ENCODE results near the gene IST1.

Gene IST1

DNA sequence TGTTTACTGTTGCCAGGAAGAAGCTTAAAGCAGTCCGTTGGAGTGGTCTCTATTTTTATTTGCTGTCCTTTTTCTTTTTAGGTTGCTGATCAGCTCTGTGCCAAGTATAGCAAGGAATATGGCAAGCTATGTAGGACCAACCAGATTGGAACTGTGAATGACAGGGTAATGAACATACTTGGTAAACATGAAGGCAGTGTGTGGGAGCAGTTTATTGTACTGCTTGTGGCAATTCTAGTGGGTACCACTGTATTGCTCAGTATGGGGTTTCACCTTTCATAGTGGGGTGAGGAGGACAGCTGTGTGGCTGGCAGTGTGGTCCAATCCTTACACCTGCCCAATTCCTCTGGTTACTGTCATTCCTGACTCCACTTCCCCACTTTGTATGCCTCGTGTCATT is 25.3 kb downstream of the IST1 start:
- DNase-seq, result no peak

DNA sequence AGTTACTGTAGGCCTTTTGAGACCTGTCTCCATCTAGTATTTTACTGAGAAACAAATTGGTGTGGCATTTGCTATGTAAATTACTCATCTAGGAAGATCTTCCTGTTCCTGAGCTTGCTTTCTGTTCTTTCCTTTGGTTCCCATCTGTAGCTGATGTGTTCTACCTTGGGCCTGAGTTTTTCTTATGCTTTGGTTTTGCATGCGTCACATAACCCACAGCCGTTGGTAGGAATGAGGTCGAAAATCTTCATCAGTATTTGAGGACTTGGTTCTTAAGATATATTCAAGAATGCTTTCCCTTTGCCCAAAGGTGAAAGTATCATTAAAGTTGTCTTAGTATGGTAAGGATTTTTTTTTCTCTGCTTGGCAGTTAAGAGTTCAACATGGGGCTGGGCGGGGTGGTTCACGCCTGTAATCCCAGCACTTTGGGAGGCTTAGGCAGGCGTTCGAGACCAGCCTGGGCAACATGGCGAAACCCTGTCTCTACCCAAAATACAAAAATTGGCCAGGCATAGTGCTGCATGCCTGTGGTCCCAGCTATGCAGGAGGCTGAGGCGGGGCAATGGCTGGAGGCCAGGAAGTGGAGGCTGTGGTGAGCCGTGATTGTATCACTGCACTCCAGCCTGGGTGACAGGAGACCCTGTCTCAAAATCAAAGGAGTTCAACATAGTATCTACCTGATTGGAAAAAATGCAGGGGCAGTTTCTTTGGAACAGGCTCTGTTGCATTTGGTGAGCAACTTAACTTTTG is 28.8 kb downstream of the IST1 start:
- DNase-seq, result no peak

DNA sequence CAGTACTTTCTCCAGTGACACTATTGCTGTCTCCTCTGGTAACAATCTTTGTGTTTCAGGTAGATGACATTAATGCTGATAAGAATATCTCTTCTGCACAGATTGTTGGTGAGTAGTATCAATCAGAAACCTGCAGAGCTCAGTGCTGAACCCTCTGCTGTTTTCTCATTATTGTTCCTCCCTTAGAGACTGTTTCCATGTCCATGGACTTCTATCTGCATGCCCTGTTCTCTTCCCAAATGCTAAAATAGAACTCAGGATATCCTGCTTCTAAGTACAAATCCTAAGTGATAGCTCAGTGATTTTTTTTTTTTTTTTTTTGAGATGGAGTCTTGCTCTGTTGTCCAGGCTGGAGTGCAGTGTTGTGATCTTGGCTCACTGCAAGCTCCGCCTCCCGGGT is 29.4 kb downstream of the IST1 start:
- no peak for DNase-seq

DNA sequence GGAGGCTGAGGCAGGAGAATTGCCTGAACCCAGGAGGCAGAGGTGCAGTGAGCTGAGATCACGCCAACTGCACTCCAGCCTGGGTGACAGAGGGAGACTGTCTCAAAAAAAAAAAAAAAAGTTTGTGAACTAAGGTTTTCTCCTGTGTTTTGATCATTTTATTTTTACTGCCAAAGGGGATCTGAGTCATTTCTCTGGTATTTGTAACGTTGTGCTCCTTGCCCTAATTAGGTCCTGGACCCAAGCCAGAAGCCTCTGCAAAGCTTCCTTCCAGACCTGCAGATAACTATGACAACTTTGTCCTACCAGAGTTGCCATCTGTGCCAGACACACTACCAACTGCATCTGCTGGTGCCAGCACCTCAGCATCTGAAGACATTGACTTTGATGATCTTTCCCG is 32.1 kb downstream of the IST1 start:
- no peak for DNase-seq

DNA sequence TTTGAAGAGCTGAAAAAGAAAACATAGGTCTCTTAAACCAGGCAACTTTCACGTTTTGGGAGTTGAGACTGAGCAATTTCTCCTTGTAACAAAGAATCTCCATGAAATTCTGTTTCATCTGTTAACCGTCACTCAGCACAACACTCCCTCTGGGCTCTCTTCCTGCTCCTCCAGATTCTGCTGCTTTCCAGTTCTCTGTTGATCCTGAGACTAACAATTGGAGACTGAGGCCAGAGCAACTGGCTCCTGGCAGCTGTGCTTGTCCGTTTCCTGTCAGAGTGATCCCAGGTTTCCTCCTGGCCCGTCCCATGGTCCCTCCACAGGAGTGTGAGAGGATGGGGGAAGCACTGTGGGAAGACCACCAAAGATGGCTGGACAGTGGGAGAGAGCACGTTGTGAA is 32.5 kb downstream of the IST1 start:
- DNase-seq, result no peak

DNA sequence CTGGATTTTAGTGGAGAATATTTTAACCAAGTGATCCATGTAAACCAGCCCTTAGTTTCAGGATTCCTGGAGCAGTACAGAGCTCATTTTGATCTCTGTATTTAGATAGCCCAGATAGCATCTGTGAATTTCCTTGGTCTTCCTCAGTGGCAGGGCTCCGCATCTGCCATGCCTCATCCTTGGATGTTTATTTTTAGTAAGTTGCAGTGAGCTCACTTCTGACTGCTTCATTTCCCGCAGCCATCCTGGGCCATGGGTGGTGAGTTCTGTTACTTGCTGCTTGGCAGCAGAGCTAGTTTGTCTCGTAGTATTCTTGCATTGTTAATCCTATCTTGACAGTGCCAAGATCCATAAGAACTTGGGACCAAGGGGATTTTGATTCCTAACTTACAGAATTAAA is 33.7 kb downstream of the IST1 start:
- DNase-seq, result no peak

DNA sequence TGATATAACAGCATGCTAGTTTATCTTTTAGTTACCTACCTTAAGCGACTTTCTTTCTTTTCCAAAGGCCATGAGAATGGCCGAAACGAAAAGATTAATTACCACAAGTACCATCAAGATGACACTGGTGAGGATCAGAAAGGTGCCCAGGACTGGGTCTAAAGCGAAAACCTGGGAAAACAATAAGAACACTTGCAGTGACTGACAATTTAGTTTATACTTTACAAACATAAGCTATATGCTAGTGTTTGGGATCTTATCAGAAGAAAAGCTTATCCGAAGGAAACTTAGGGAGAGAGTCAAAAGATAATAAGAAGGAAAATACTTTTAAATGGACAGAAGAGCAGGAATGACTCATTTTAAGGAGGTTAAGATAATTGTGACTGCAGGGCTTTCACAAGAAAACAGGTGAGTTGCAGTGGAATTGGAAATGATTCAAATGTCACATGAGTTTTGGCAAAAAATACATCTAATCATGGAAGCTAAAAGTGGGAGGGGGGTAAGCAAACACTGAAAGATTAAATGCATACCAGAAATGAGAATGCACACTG is 34.8 kb downstream of the IST1 start:
- DNase-seq, result no peak

DNA sequence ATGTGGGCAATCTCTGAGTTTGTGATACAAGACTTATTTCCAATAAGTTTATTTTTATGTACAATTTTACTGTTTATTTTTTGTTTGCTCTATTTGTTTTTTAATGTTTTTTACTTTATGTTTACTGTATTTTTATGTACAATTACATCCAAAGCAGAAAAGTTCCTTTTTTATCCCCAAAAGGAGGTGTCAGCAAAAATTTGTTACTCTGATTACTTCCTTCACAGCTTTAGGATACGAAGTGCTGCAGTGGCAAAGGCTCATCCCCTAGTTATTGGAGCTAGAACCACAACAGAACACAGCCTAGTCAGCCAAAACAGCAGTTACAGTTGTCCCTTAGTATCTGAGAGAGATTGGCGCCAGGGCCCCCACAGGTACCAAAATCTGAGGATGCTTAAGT is 35.7 kb downstream of the IST1 start:
- no peak for DNase-seq

DNA sequence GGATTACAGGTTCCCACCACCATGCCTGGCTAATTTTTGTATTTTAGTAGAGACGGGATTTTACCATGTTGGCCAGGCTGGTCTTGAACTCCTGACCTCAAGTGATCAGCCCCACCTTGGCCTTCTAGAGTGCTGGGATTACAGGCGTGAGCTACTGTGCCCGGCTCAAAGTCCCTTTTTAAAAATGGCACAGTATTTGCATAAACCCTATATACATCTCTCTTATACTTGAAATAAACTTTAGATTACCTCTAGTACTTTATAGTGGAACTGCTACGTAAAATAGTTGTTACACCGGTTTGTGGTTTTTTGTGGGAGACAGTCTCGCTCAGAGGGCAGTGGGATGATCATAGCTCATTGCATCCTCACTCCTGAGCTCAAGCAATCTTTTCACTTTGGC is 36.3 kb downstream of the IST1 start:
- no peak for DNase-seq

DNA sequence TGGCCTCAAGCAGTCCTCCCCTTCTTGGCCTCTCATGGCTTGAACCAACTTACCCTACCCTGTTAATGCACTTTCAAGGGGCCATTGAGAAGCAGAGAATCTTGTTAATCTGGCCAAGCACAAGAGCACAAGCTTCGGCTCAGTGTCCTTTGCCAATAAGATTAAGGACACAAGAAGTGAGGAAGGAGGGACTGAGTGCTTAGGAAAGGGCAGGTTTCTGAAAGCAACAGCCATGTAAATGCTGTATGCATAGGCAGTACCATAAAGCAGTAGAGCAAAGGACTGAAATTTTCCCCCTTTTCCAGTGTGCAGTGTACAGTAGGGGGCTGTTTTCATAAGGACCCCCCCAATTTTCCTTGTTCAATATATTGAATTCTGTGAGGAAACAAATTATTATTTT is 37.7 kb downstream of the IST1 start:
- no peak for DNase-seq

DNA sequence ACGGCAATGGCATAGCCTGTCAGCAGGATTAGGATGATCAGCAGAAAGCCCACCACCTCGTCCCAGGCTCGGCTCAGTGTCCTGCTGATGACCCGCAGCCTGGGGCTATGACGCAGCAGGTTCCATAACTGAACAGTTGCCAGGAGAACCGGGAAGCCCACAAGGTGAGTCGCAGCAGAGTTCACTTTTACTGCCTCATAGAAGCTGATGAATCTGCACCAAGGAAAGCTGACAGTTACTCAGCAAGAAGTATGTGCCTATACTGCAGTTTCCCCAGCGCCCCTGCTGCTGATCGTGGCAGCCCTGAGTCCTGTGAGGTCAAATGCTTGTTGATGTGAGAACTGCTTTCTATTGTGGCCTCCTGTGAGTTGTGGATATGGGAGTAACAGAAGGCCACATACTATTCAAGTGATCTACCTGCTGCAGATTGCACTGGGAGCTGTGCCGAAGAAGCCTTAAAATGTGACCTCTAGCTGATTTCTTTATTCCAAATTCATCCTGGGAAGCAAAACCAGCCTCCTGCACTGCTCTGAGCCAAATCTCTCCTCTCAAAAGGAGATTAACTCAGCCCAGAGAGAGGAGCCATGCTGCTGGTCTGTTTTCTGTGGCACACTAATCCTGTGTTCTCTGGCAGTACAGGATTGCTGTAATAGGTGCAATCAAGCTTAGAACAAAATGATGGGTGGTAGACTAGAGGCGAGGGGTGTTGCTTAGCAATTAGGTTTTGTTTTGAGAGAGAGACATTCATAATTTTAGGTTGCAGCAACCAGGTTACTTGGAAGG is 38.8 kb downstream of the IST1 start:
- no peak for DNase-seq

DNA sequence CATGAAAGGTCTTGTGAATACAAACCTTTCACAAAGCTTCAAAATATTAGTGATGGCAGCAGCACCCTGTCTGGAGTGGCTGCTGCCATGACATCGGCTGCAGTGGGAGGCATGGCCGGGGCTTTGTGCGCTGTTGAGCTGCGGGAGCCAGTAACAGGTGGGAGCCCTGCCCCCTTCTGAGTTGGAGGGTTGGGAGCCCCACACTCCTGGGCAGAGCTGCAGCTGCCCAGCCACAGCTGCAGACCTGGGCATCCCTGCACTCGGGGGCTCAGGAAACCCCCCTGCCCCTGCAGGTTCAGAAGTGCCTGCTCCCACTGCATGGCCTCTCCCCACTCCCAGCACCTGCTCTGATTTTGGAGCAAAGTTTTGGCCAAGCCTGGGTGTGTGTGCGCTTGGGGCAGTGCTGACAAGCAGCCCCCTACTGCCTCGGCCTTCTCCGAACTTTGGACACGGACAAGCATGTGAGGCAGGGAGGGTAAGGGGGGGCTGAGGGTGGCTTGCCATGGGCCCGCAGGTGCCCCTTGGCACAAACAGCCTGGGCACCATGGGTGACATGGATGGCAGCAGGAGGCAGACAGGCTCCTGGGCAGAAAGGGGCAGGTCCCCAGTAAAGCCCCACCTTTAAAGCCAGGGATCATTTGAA is 42.7 kb downstream of the IST1 start:
- DNase-seq, result no peak

DNA sequence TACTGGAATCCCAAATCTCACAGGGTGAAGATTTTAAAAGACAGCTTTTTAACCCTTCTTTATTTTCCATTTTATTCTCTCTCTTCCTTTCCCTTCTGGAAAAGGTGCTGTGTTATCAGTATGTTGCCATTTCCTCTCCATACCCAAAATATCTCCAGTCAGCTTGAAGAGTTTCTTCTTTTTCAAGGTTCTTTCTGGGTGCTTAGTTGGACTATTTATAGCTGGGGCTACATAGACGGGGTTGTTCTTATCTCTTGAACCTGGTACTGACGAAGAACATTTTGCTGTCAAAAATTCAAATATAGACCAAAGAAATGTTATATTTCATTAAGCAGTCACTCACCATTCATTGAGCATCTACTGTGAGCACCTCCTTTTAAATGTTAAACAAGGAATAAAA is 48.6 kb downstream of the IST1 start:
- no peak for DNase-seq

DNA sequence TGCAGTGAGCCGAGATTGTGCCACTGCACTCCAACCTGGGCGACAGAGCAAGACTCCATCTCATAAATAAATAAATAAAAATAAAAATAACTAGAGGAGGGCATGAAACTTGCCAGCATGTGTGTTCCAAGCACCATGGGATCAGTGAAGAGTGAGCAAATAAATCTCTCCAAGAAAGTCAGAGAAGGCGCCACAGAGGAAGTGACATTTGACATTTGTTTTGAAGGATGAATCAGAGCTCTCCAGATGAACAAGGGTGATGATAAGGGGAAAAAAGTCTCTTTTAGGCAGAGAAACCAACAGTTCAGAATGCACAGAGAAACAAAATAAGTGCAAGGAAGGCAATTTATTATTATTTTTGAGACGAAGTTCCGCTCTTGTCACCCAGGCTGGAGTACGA is 50.3 kb downstream of the IST1 start:
- no peak for DNase-seq

DNA sequence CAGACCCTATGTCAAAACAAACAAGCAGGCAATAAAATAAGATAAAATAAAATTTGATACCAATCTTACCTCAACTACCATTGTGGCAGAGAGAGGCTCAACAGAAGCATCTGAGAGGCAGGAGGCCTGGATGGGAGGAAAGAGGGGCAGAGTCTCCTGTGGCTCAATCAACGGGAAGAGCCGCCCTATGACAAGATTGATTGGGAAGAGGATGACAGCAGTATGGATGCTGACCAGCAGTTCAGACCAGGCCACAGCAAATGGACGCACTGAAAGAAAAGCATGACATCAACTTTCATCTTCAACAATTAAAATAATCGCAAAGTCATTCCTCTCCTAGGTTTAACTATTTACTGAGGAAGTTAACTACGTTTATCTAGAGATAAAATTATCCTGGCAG is 57.5 kb downstream of the IST1 start:
- DNase-seq, result no peak

DNA sequence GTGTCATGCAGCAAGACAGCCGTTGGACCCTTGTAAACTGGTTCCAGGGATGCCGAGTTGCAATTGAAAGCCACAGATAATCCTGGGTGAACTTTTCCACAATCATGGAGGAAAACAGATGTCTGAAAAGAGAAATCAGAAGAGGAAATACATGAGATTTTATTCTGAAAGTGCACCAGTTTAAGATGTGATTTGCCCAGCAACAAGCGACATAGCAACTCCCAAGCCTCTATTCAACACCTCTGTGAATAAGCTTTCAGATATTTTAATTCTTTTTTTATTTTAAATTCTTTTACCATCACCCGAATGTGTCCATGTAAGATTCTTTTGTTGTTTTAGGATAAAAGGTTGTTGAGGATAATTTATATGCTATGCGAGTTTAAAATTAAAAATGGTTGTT is 58.8 kb downstream of the IST1 start:
- no peak for DNase-seq

DNA sequence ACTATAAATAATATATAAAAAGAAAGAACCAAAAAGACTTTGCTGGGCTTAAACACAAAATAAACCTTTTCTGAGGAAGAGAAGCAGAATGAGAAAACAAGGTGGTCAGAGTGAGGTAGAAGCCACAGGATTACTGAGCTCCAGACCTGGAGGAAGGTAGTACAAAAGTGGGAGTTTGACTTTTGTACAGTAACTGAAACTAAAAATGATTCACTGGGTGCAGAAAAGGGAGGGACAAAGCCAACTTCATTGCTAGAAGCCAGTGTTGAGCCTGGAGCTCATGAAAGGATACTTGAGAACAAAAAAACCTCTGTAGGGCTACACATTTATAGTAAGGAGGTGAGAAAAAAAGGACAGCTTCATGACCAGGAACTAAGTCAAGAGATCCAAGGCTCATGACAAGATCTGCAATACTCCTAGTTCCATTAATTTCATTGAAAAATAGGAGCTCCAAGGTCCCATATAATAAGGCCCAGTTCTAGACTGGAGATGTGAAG is 59.4 kb downstream of the IST1 start:
- no peak for DNase-seq

DNA sequence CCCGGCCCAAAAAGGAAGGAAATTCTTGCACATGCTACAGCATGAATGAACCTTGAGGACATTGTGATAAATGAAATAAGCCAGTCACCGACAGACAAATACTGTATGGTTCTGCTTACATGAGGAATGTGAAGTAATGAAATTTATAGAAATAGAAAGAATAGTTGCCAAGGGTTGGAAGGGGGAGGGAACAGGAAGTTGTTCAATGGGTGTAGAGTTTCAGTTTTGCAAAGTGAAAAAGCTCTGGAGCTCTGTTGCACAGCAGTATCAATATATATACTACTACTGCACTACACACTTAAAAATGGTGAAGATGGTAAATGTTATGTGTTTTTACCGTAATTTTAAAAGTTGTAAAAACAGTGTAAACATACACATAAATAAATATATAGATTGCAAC is 61.2 kb downstream of the IST1 start:
- no peak for DNase-seq

DNA sequence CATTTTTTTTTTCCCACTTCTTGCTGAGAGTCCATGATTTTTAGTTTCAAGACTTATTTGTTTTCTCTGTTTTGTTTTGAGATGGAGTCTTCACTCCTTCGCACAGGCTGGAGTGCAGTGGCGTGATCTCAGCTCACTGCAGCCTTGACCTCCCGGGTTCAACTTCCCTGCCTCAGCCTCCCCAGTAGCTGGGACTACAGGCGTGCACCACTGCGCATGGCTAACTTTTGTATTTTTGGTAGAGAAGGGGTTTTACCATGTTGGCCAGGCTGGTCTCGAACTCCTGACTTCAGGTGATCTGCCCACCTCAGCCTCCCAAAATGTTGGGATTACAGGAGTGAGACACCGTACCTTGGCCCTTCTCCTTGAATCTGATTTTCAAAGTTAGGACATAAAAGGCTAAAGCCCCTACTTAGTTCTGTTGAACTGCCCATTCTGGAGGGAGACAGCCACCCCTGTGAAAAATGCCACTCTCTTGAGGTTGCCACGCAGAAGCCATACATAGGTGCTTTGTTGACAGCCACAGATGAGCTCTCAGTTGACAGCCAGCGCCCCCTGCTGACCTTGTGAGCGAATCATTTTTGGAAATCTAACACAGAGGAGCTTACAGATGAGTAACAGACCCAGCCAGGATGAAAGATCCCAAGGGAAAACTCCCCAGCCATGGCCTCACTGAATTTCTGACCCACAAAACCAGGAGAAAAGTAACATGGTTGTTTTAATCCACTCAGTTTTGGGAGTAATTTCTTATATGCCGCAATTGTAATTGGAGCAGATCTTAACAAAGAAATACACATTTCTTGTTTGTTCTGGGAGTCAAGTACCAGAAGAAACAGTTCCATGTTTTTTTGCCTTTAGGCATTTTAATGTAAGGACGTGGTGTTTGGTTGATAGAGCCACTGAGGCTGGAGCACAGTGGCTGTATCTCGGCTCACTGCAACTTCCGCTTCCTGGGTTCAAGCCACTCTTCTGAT is 66.0 kb downstream of the IST1 start:
- peak; percentile 79 for DNase-seq

DNA sequence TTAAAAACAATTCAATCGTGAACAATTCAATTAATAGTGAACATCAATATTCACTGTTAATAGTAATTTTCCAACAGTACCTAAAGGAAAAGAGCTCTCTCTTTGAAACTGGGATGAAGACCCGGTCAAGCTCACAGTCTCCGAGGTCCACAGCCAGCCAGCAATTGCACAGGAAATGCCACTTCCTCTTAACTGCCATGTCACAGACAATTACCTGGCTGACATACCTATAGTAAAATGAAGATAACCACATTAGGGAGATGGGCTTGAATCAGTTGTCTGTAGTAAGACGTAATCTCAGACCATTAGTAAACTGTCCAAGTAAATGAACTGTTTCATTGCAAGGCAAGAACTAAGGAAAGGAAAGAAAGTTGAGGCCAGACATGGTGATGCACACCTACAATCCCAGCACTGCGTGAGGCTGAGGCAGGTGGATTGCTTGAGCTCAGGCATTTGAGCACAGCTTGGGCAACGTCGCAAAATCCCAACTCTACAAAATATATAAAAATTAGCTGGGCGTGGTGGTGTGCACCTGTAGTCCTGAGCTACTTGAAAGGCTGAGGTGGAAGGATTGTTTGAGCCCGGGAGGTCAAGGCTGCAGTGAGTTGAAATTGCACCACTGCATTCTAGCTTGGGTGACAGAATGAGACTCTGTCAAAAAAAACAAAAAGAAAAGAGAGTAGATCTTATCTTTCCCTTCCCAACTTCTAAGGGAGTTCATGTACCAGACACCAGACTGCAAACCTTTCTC is 68.0 kb downstream of the IST1 start:
- DNase-seq, result no peak

DNA sequence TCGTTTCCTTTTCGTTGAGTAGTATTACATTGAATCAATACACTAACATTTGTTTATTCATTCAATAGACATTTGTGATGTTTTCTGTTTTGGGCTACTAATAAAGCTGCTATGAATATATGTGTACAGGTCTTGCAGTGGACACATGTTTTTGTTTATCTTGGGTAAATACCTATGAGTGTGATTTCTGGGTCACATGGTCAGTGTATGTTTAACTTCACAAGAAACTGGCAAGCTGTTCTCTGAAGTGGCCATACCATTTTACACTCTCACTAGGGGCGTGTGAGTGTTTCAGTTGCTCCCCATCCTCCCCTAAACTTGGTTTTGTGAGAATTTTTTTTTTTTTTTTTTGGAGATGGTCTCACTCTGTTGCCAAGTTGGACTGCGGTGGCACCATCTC is 69.9 kb downstream of the IST1 start:
- no peak for DNase-seq

DNA sequence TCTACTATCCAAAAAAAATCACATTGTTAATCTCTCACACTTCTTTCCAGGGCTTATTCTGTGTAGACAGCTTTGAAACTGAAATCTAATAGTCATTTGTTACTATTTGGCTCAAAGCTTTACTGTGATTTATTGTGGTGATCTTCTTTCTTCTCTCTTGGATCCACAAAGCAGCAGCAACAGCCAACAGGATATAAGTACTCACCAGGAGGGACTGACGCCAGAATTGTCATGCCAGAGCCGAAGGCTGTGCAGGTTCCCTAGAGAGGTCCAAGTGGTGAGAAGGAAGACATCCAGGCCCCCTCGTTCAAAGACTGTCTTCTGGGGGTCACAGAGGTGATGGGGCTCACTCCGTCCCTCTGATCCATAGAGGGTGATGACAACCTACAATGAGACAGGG is 71.6 kb downstream of the IST1 start:
- no peak for DNase-seq
